ENCODE measurements around the gene LRWD1. TPM values are rescaled to one million over a fixed set of nuclear protein-coding genes. Genes with fewer than 3 reads are reported as not detected.

The LRWD1 gene
- total and polyA plus RNA-seq, 2 experiments from 2014 or later = 16.0 to 17.8 TPM

DNA sequence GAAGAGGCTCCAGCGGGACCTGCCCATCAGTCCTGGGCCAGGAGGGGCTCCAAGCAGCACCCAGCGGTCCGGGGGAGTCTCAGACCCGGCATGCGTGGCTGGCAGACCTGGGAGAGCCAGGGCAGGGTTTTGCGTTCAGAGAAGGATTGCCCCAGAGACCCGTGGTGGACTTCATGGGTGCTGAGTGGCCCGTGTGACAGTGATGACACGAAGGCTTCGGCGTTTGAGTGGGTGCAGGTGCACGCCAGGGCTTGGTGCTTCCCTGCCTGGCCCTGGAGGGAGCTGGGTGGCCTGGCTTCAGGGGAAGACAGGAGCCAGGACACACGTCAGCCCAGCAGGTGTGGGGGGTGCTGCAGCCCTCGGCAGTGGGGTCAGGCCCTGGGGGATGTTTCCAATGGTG lies 17.5 kb upstream of the LRWD1 start:
- H3K4me3 ChIP-seq = no peak overlapping the region
- no peaks in the 10 kb centered on the region for H3K9me3 ChIP-seq (ENCODE audit: low read depth)
- no peaks in the 10 kb centered on the region for H4K20me1 ChIP-seq (ENCODE audit: insufficient read depth, poor library complexity, severe bottlenecking)
- no peaks in the 10 kb centered on the region for H3K27me3 ChIP-seq
- no peaks in the 10 kb centered on the region for H3K9me2 ChIP-seq (replicated peaks; ENCODE audit: insufficient read depth)
- H3K4me1 ChIP-seq (ENCODE audit: insufficient read depth) = no peaks in the 10 kb centered on the region
- no peak overlapping the region for H3K4me2 ChIP-seq
- no peaks in the 10 kb centered on the region for H3K36me3 ChIP-seq (replicated peaks; ENCODE audit: insufficient read depth, low read depth)
- DNase-seq (ENCODE audit: low spot score) = no peak
- no peak overlapping the region for H3K27ac ChIP-seq
- H3K79me2 ChIP-seq = no peaks in the 10 kb centered on the region
- whole genome bisulfite sequencing (ENCODE audit: low lambda C conversion rate, missing lambda C conversion rate) = 97% methylated on average over 12 of the region's 14 CpGs
- TF ChIP-seq EZH2phosphoT487 (IDR thresholded peaks at IDR 0.05; ENCODE audit: low read depth, severe bottlenecking, unreplicated experiment) (no peak), CTCF (IDR thresholded peaks at IDR 0.05; ENCODE audit: poor library complexity) (no peak), EZH2 (IDR thresholded peaks at IDR 0.05; ENCODE audit: borderline replicate concordance) (no peak)
- no peak overlapping the region for H2AFZ ChIP-seq

DNA sequence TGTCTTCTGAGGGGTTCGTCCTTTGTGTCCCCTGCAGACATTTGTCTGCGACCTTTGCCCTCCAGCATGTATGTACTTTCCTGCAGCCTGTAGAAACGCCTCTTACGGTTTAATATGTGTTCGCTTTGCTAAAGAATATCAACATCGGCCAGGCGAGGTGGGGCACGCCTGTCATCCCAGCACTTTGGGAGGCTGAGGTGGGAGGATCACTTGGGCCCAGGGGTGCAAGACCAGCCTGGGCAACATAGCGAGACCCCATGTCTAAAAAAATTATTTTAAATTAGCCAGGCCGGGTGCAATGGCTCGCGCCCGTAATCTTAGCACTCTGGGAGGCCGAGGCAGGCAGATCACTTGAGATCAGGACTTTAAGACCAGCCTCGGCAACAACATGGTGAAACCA lies 15.6 kb upstream of the LRWD1 start:
- no peaks in the 10 kb centered on the region for H4K20me1 ChIP-seq (ENCODE audit: insufficient read depth, poor library complexity, severe bottlenecking)
- no peak overlapping the region for H3K27ac ChIP-seq
- H3K79me2 ChIP-seq = no peaks in the 10 kb centered on the region
- TF ChIP-seq EZH2 (IDR thresholded peaks at IDR 0.05; ENCODE audit: borderline replicate concordance) (no peak), CTCF (IDR thresholded peaks at IDR 0.05; ENCODE audit: poor library complexity) (no peak), EZH2phosphoT487 (IDR thresholded peaks at IDR 0.05; ENCODE audit: low read depth, severe bottlenecking, unreplicated experiment) (no peak)
- no peaks in the 10 kb centered on the region for H3K36me3 ChIP-seq (replicated peaks; ENCODE audit: insufficient read depth, low read depth)
- no peaks in the 10 kb centered on the region for H3K9me2 ChIP-seq (replicated peaks; ENCODE audit: insufficient read depth)
- WGBS (ENCODE audit: low lambda C conversion rate, missing lambda C conversion rate) = 96% methylated on average over 15 of the region's 15 CpGs
- no peaks in the 10 kb centered on the region for H3K27me3 ChIP-seq
- no peak for DNase-seq (ENCODE audit: low spot score)
- H3K4me2 ChIP-seq = no peak overlapping the region
- H3K9me3 ChIP-seq (ENCODE audit: low read depth) = no peaks in the 10 kb centered on the region
- no peak overlapping the region for H2AFZ ChIP-seq
- no peak overlapping the region for H3K4me3 ChIP-seq
- no peaks in the 10 kb centered on the region for H3K4me1 ChIP-seq (ENCODE audit: insufficient read depth)

DNA sequence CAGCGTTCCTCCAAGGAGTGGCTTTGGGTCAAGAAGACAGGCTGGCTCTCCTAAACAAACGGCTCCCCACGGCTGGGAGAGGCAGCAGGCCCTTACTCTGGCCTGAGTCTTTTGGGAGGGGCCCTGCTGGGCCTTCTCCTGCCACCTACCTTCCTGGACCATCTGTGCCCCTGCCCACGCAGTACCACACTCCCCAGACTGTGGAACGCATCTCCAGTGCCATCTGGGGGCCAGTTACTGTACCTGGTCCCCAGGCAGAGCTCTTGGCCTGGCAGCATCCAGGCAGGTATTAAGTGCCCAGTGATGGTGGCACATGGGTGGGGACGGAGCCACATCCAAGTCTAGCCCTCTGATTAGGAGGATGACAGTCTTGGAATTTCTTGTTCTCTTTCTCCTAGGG lies 14.5 kb upstream of the LRWD1 start:
- no peak overlapping the region for H2AFZ ChIP-seq
- H3K27me3 ChIP-seq = no peaks in the 10 kb centered on the region
- no peaks in the 10 kb centered on the region for H4K20me1 ChIP-seq (ENCODE audit: insufficient read depth, poor library complexity, severe bottlenecking)
- no peaks in the 10 kb centered on the region for H3K4me1 ChIP-seq (ENCODE audit: insufficient read depth)
- DNase-seq (ENCODE audit: low spot score) = no peak
- 85% methylated on average over 6 of the region's 6 CpGs for WGBS (ENCODE audit: low lambda C conversion rate, missing lambda C conversion rate)
- H3K9me2 ChIP-seq (replicated peaks; ENCODE audit: insufficient read depth) = no peaks in the 10 kb centered on the region
- H3K36me3 ChIP-seq (replicated peaks; ENCODE audit: insufficient read depth, low read depth) = no peaks in the 10 kb centered on the region
- no peaks in the 10 kb centered on the region for H3K79me2 ChIP-seq
- H3K4me2 ChIP-seq = no peak overlapping the region
- TF ChIP-seq EZH2phosphoT487 (IDR thresholded peaks at IDR 0.05; ENCODE audit: low read depth, severe bottlenecking, unreplicated experiment) (no peak), EZH2 (IDR thresholded peaks at IDR 0.05; ENCODE audit: borderline replicate concordance) (no peak), CTCF (IDR thresholded peaks at IDR 0.05; ENCODE audit: poor library complexity) (no peak)
- no peaks in the 10 kb centered on the region for H3K9me3 ChIP-seq (ENCODE audit: low read depth)
- no peak overlapping the region for H3K27ac ChIP-seq
- no peak overlapping the region for H3K4me3 ChIP-seq
